Kidney (tissue), 14 donors: ENCODE results near the gene POMT2. TPM values are rescaled to one million over a fixed set of nuclear protein-coding genes. Genes with fewer than 3 reads are reported as not detected.
"Not testable (repeated sequence)": the region's sequence is repeated elsewhere in the genome, so short reads cannot be mapped to it uniquely, and the experiment has no call there.

Source experiments
- DNase-seq, 5 donors: peaks; one replicate each; pipeline ENCODE4 v3.0.0-alpha.2; 2013 to 2020
- FAIRE-seq: peaks from 2 replicates; lab custom pipeline; 2012; peaks lifted over from hg19 to GRCh38; lab: Jason Lieb, UNC
- H3K27ac ChIP-seq, 2 donors: one replicate each; pipeline ENCODE4 v1.7.0; 2013; ENCODE audit warnings: low read depth in 2 of 2, low read length in 2 of 2, inconsistent platforms in 1 of 2
- H3K27me3 ChIP-seq: one replicate; pipeline ENCODE4 v1.7.1; 2013; ENCODE audit warnings: low read length, inconsistent platforms; ENCODE audit not compliant: control insufficient read depth, insufficient read depth
- H3K36me3 ChIP-seq, 3 donors: one replicate each; pipeline versions ENCODE4 v1.7.0 to v1.7.1; 2013; ENCODE audit warnings: low read length in 3 of 3, control low read depth in 1 of 3, inconsistent platforms in 1 of 3; ENCODE audit not compliant: insufficient read depth in 3 of 3, control insufficient read depth in 2 of 3
- H3K4me1 ChIP-seq, 3 donors: one replicate each; pipeline versions ENCODE4 v1.7.0 to v1.7.1; 2013; ENCODE audit warnings: low read length in 3 of 3, inconsistent platforms in 1 of 3, low read depth in 1 of 3; ENCODE audit not compliant: control insufficient read depth in 2 of 3, insufficient read depth in 2 of 3
- H3K4me3 ChIP-seq, 3 donors: one replicate each; pipeline versions ENCODE4 v1.7.0 to v1.8.1; 2013; ENCODE audit warnings: low read length in 3 of 3, control low read depth in 1 of 3, inconsistent platforms in 1 of 3
- H3K9ac ChIP-seq, 3 donors: one replicate each; pipeline versions ENCODE4 v1.7.0 to v1.7.1; 2013; ENCODE audit warnings: low read length in 3 of 3, control low read depth in 1 of 3, inconsistent platforms in 1 of 3
- H3K9me3 ChIP-seq, 3 donors: one replicate each; pipeline versions ENCODE4 v1.7.0 to v1.7.1; 2013; ENCODE audit warnings: low read length in 3 of 3, control low read depth in 1 of 3, inconsistent platforms in 1 of 3; ENCODE audit not compliant: control insufficient read depth in 2 of 3, insufficient read depth in 1 of 3
- CTCF ChIP-seq: IDR thresholded peaks from 3 replicates; pipeline ENCODE4 v1.5.1; 2012; ENCODE audit warnings: mild to moderate bottlenecking, moderate library complexity, borderline replicate concordance; ENCODE audit not compliant: insufficient read depth; ENCODE audit errors: extremely low read depth
- intact Hi-C: fragments of 100-400 bp; cut with DNase I; formaldehyde crosslinking; loops from one replicate; pipeline ENCODE4 v1.11.1; 2022
- polyA plus RNA-seq: library from polyadenylated mRNA; stranded (reverse); fragments of 350-450 nt; fragmentation: Illumina TruSeq; extraction: RNeasy Lipid Tissue Mini Kit (QIAGEN cat#74804); gene quantifications from one replicate; pipeline ENCODE4 v1.2.3, GENCODE V29; 2014; ENCODE audit warnings: low read depth, low replicate concordance; ENCODE audit not compliant: insufficient read depth
- total RNA-seq: library from RNA; stranded (reverse); fragmentation: NEBNext Ultra II Directional; extraction: Animal tissue kit (Norgen Biotek cat#: 25700); gene quantifications from one replicate; pipeline ENCODE4 v1.2.1, GENCODE V29; 2021
- donor health status: control.
- donor health status: control.
- donor health status: control.
- donor health status: control.
- donor health status: control.
- donor health status: DM: yes; HTN: yes; CAD: no.
- donor health status: Normal renal cell carcinoma (clear cell type).

The POMT2 gene
- total and polyA plus RNA-seq, 2 donors from 2014 or later, result 18.2 to 34.7 TPM

GRCh38 chr14:77286576-77286975 is 34.1 kb downstream of the POMT2 start:
- Histone ChIP-seq H3K9me3 (no peaks in the 10 kb centered on the region), H3K27me3 (no peaks in the 10 kb centered on the region), H3K9ac (no peak overlapping the region), H3K4me3 (no peak overlapping the region), H3K36me3 (peaks cover 0 to 40% (median 31%) of the 10 kb centered on the region in 3 donors), H3K4me1 (no peaks in the 10 kb centered on the region), H3K27ac (no peak overlapping the region)
- no peak for TF ChIP-seq CTCF
- intact Hi-C loops, result no loop called here
- no peak for FAIRE-seq
- DNase-seq, result no peak

- FAIRE-seq (no peak), DNase-seq (no peak)
- H3K36me3 ChIP-seq, result peaks cover 0 to 37% (median 28%) of the 10 kb centered on the region in 3 donors
- H3K9ac ChIP-seq, result no peak overlapping the region
- H3K4me1 ChIP-seq, result no peaks in the 10 kb centered on the region
- no peak overlapping the region for H3K27ac ChIP-seq
- H3K27me3 ChIP-seq, result no peaks in the 10 kb centered on the region
- intact Hi-C loops, result no loop called here
- no peak for TF ChIP-seq CTCF
- H3K9me3 ChIP-seq, result no peaks in the 10 kb centered on the region
- H3K4me3 ChIP-seq, result no peak overlapping the region
Observed at GRCh38 chr14:77284466-77284865, 36.2 kb downstream of the POMT2 start.

GRCh38 chr14:77284066-77284465 is 36.6 kb downstream of the POMT2 start:
- FAIRE-seq, result no peak
- Histone ChIP-seq H3K27me3 (no peaks in the 10 kb centered on the region), H3K36me3 (peaks cover 0 to 41% (median 28%) of the 10 kb centered on the region in 3 donors), H3K9me3 (no peaks in the 10 kb centered on the region), H3K9ac (no peak overlapping the region), H3K4me1 (no peaks in the 10 kb centered on the region), H3K4me3 (no peak overlapping the region), H3K27ac (no peak overlapping the region)
- intact Hi-C loops, result no loop called here
- no peak for TF ChIP-seq CTCF
- DNase-seq, result no peak

- H3K27me3 ChIP-seq, result no peaks in the 10 kb centered on the region
- no peak for TF ChIP-seq CTCF
- H3K9me3 ChIP-seq, result no peaks in the 10 kb centered on the region
- FAIRE-seq (no peak), DNase-seq (no peak)
- H3K9ac ChIP-seq, result no peak overlapping the region
- H3K27ac ChIP-seq, result no peak overlapping the region
- intact Hi-C loops, result no loop called here
- no peak overlapping the region for H3K4me3 ChIP-seq
- H3K36me3 ChIP-seq, result peaks cover 0 to 40% (median 26%) of the 10 kb centered on the region in 3 donors
- H3K4me1 ChIP-seq, result no peaks in the 10 kb centered on the region
Observed at GRCh38 chr14:77281852-77282410, 38.8 kb downstream of the POMT2 start.

GRCh38 chr14:77280921-77281320 is 39.8 kb downstream of the POMT2 start:
- DNase-seq, FAIRE-seq, H3K4me3 ChIP-seq, intact Hi-C loops, H3K27ac ChIP-seq, H3K4me1 ChIP-seq, H3K9me3 ChIP-seq, H3K27me3 ChIP-seq, H3K9ac ChIP-seq: not testable (repeated sequence)
- peaks cover 0 to 38% (median 24%) of the 10 kb centered on the region in 3 donors for H3K36me3 ChIP-seq
